ENCODE measurements around the gene TSPOAP1.

TSPOAP1 gene

DNA sequence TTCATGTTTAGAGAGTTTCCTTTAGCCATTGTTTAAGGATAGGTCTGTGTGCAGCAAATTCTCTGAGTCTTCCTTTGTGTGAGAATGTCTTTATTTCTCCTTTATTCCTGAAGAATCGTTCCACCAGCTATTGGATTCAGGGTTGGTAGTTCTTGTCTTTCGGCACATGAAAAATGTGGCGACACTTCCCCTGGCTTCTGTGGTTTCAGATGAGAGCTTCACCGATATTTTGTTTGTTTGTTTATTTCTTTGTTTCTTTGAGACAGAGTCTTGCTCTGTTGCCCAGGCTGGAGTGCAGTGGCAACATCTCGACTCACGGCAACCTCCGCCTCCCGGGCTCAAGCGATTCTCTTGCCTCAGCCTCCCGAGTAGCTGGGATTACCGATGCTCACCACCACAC lies 66.4 kb downstream of the TSPOAP1 start:
- DNase-seq (ENCODE audit: low read depth): no peak

DNA sequence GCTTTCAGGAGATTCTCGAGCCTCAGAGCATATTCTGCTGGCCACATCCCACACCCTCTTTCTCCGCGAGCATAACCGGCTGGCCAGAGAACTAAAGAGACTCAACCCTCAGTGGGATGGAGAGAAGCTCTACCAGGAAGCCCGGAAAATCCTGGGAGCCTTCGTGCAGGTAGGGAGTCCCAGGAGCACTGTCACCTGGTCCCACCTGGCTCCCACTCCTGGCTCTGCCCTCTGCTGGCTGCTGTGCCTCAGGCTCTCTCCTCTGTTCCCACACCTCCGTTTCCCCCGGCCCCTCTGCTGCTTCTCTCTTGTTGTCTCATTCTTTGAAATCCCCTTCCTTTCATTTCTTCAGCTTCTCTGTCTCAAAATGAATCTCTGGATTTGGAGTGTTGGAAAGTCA lies 73.8 kb downstream of the TSPOAP1 start:
- no peak for DNase-seq (ENCODE audit: low read depth)

DNA sequence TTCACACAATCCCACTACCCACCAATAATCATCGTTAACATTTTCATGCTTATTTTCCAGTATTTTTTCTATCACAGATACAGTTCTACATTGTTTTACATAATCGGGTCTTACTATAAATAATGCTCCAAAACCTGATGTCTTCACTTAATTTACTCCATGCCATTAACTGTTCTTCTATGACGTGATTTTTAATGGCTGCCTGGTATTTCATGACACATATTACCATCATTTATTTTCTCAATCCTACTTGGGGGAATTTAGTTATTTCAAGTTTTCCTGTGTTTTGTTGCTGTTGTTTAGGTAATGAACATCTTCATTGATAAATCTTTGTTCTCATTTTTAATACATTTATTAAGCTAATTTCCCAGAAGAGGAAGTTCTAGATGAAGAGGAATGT lies 75.5 kb downstream of the TSPOAP1 start:
- DNase-seq (ENCODE audit: low read depth): no peak

DNA sequence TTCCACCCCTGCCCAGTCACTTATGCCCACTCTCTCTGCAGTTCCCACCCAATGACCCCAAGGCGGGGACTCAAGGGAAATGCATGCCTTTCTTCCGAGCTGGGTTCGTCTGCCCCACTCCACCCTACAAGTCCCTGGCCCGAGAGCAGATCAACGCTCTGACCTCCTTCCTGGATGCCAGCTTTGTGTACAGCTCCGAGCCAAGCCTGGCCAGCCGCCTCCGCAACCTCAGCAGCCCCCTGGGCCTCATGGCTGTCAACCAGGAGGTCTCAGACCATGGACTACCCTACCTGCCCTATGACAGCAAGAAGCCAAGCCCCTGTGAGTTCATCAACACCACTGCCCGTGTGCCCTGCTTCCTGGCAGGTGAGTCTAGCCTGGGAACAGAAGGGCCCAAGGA lies 76.5 kb downstream of the TSPOAP1 start:
- DNase-seq (ENCODE audit: low read depth): no peak
